ENCODE results near the gene PRPF4.

DNA sequence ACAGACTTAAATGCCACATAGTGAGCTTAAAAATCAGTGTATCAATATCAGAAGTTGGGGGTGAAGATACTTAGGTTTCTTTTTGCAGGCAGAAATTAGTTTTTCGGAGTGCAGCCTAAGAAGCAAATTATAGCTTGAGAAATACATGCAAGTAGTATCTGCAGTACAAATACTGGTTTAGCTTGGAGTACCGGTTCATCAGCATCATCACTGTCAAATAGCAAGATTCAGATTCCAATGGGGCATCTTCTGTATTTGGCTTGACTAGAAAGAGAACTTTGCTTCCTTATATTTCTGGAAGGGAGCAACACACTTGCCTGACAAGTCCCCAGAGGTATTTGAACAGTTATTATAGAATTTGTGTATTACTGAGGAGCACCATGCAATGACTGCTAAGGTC lies 34.3 kb upstream of the PRPF4 start:
- TF ChIP-seq ESRRA (IDR thresholded peaks at IDR 0.05; ENCODE audit: borderline replicate concordance, low read depth) (no peak), ZNF354B (CRISPR knock-in tag; IDR thresholded peaks at IDR 0.05) (no peak), GTF2F1 (IDR thresholded peaks at IDR 0.05; ENCODE audit: low read depth, low read length) (no peak), MAFK (IDR thresholded peaks at IDR 0.05; ENCODE audit: low read length) (no peak), NR1H2 (CRISPR knock-in tag; IDR thresholded peaks at IDR 0.05) (no peak), HEY1 (CRISPR knock-in tag; IDR thresholded peaks at IDR 0.05; ENCODE audit: borderline replicate concordance) (no peak), ZNF347 (CRISPR knock-in tag; IDR thresholded peaks at IDR 0.05; ENCODE audit: low read depth) (no peak), ZNF316 (IDR thresholded peaks at IDR 0.05) (no peak), CBX8 (IDR thresholded peaks at IDR 0.05; ENCODE audit: borderline replicate concordance, extremely low read depth, low read depth, low read length, poor library complexity, severe bottlenecking) (no peak), L3MBTL2 (IDR thresholded peaks at IDR 0.05) (no peak), SMARCA4 (IDR thresholded peaks at IDR 0.05) (no peak)
- TF ChIP-seq, protein P1, sequence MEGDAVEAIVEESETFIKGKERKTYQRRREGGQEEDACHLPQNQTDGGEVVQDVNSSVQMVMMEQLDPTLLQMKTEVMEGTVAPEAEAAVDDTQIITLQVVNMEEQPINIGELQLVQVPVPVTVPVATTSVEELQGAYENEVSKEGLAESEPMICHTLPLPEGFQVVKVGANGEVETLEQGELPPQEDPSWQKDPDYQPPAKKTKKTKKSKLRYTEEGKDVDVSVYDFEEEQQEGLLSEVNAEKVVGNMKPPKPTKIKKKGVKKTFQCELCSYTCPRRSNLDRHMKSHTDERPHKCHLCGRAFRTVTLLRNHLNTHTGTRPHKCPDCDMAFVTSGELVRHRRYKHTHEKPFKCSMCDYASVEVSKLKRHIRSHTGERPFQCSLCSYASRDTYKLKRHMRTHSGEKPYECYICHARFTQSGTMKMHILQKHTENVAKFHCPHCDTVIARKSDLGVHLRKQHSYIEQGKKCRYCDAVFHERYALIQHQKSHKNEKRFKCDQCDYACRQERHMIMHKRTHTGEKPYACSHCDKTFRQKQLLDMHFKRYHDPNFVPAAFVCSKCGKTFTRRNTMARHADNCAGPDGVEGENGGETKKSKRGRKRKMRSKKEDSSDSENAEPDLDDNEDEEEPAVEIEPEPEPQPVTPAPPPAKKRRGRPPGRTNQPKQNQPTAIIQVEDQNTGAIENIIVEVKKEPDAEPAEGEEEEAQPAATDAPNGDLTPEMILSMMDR (IDR thresholded peaks at IDR 0.05 in 2 of 3, conservative IDR thresholded peaks at IDR 0.05 in 1 of 3; ENCODE audit: insufficient read depth in 2 of 3, low read depth in 1 of 3, low read length in 3 of 3): no peak
- TF ChIP-seq, protein P2, sequence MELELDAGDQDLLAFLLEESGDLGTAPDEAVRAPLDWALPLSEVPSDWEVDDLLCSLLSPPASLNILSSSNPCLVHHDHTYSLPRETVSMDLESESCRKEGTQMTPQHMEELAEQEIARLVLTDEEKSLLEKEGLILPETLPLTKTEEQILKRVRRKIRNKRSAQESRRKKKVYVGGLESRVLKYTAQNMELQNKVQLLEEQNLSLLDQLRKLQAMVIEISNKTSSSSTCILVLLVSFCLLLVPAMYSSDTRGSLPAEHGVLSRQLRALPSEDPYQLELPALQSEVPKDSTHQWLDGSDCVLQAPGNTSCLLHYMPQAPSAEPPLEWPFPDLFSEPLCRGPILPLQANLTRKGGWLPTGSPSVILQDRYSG (tag; conservative IDR thresholded peaks at IDR 0.05; ENCODE audit: low read depth): no peak
- TF ChIP-seq, protein P3, sequence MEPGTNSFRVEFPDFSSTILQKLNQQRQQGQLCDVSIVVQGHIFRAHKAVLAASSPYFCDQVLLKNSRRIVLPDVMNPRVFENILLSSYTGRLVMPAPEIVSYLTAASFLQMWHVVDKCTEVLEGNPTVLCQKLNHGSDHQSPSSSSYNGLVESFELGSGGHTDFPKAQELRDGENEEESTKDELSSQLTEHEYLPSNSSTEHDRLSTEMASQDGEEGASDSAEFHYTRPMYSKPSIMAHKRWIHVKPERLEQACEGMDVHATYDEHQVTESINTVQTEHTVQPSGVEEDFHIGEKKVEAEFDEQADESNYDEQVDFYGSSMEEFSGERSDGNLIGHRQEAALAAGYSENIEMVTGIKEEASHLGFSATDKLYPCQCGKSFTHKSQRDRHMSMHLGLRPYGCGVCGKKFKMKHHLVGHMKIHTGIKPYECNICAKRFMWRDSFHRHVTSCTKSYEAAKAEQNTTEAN (CRISPR knock-in tag; IDR thresholded peaks at IDR 0.05): no peak

All from K562 (cell line).